ENCODE data around the gene TCF3. TPM values are rescaled to one million over a fixed set of nuclear protein-coding genes. Genes with fewer than 3 reads are reported as not detected.

TCF3 gene
- total RNA-seq, 1 experiment from 2014 or later: 304 TPM

- Mint-ChIP-seq H3K36me3 (ENCODE audit: insufficient read depth in 1 of 3, low read depth in 3 of 3) (peaks cover 14 to 39% (median 38%) of the 10 kb centered on the region in 3 experiments; a peak in 6 of 7 replicates), H3K4me3 (no peak overlapping the region), H3K27ac (no peak overlapping the region), H3K4me1 (peaks cover 5 to 10% of the 10 kb centered on the region in 2 experiments), H3K27me3 (ENCODE audit: low read depth) (no peaks in the 10 kb centered on the region), H3K9me3 (no peaks in the 10 kb centered on the region)
- H3T11ph ChIP-seq (ENCODE audit: low read length): no peak overlapping the region
- no peaks in the 10 kb centered on the region for H3K4me1 ChIP-seq (ENCODE audit: insufficient read depth, low read length)
- H3K4me2 ChIP-seq (ENCODE audit: insufficient read depth, insufficient read length, low read length): no peak overlapping the region
- no peak overlapping the region for H3K14ac ChIP-seq (ENCODE audit: insufficient read depth, low read length)
- no CpG with 5 or more reads among the region's 32 CpGs for WGBS (ENCODE audit: extremely low coverage, insufficient read length, low lambda C conversion rate)
- H2BK5ac ChIP-seq (ENCODE audit: insufficient read length, low read length): no peak overlapping the region
- no peak overlapping the region for H3K56ac ChIP-seq (ENCODE audit: insufficient read length, low read depth, low read length)
- no peak overlapping the region for H2BK20ac ChIP-seq (ENCODE audit: low read depth, low read length, poor library complexity, severe bottlenecking)
- no peaks in the 10 kb centered on the region for H3K23me2 ChIP-seq (ENCODE audit: insufficient read length, low read depth, low read length, poor library complexity, severe bottlenecking)
- H4K20me1 ChIP-seq (ENCODE audit: control insufficient read depth, insufficient read depth, insufficient read length): no peaks in the 10 kb centered on the region
- no peak overlapping the region for H2BK15ac ChIP-seq (ENCODE audit: low read depth, low read length)
- TF ChIP-seq CTCF (conservative IDR thresholded peaks at IDR 0.05): no peak
- no peaks in the 10 kb centered on the region for H3K79me2 ChIP-seq (ENCODE audit: insufficient read depth, low read length)
- peaks cover 4% of the 10 kb centered on the region for H3K79me1 ChIP-seq (ENCODE audit: insufficient read depth, low read depth, low read length, poor library complexity, severe bottlenecking)
- no peak overlapping the region for H3K27ac ChIP-seq (ENCODE audit: insufficient read length, low read depth, low read length)
- H2BK12ac ChIP-seq (ENCODE audit: insufficient read length, low read depth, low read length): no peak overlapping the region
- no peak overlapping the region for H2BK120ac ChIP-seq (ENCODE audit: low read depth, low read length, poor library complexity, severe bottlenecking)
- no peak overlapping the region for H2AK5ac ChIP-seq (ENCODE audit: insufficient read length, low read length)
- no peak overlapping the region for H4K5ac ChIP-seq (ENCODE audit: insufficient read length, low read depth, low read length)
- H3K9ac ChIP-seq (ENCODE audit: extremely low read depth, insufficient read length, low read length): no peak overlapping the region
- no peak overlapping the region for H4K8ac ChIP-seq (replicated peaks; ENCODE audit: insufficient read length, low read depth, low read length)
- no peaks in the 10 kb centered on the region for H3K9me3 ChIP-seq (ENCODE audit: control insufficient read depth, low read depth, low read length)
- no peak overlapping the region for H3K4ac ChIP-seq (ENCODE audit: low read depth, low read length)
- no peak overlapping the region for H4K91ac ChIP-seq (ENCODE audit: insufficient read length, low read depth, low read length)
- no peak overlapping the region for H3K23ac ChIP-seq (ENCODE audit: insufficient read length, low read depth, low read length)
- no peak overlapping the region for H2AFZ ChIP-seq (ENCODE audit: low read length)
- DNase-seq: no peak
- no peak overlapping the region for H3K18ac ChIP-seq (ENCODE audit: insufficient read length, low read depth, low read length)
- no peaks in the 10 kb centered on the region for H3K27me3 ChIP-seq (ENCODE audit: insufficient read depth, low read length)
These were observed 25.9 kb downstream of the TCF3 start for GRCh38 chr19:1626417-1627010.

All from H9 (cell line).